Fibroblast of mammary gland (primary cell): ENCODE results near the gene NFKBIE.

ENCODE experiments used
- DNase-seq: peaks from one replicate; pipeline ENCODE4 v3.0.0-alpha.2; 2010; ENCODE audit warnings: low read depth
- H3K4me3 ChIP-seq: 2 replicates; pipeline ENCODE4 v1.5.1; 2011; ENCODE audit warnings: low read depth, mild to moderate bottlenecking, low read length, moderate library complexity; ENCODE audit not compliant: control insufficient read depth
- TF ChIP-seq, protein P1 (sequence below): conservative IDR thresholded peaks from 2 replicates; pipeline ENCODE4 v1.5.1; 2011; ENCODE audit warnings: low read depth, low read length, inconsistent platforms; ENCODE audit not compliant: control insufficient read depth, insufficient read depth

Gene NFKBIE

GRCh38 chr6:44249082-44249748 is 16.1 kb downstream of the NFKBIE start:
- H3K4me3 ChIP-seq = peak overlapping the region; percentile 100
- TF ChIP-seq, protein P1, sequence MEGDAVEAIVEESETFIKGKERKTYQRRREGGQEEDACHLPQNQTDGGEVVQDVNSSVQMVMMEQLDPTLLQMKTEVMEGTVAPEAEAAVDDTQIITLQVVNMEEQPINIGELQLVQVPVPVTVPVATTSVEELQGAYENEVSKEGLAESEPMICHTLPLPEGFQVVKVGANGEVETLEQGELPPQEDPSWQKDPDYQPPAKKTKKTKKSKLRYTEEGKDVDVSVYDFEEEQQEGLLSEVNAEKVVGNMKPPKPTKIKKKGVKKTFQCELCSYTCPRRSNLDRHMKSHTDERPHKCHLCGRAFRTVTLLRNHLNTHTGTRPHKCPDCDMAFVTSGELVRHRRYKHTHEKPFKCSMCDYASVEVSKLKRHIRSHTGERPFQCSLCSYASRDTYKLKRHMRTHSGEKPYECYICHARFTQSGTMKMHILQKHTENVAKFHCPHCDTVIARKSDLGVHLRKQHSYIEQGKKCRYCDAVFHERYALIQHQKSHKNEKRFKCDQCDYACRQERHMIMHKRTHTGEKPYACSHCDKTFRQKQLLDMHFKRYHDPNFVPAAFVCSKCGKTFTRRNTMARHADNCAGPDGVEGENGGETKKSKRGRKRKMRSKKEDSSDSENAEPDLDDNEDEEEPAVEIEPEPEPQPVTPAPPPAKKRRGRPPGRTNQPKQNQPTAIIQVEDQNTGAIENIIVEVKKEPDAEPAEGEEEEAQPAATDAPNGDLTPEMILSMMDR = no peak
- DNase-seq = no peak

GRCh38 chr6:44248579-44248978 is 16.8 kb downstream of the NFKBIE start:
- DNase-seq = no peak
- H3K4me3 ChIP-seq = peak overlapping the region; percentile 100
- TF ChIP-seq, protein P1 = no peak

GRCh38 chr6:44247338-44248302 is 17.7 kb downstream of the NFKBIE start:
- TF ChIP-seq, protein P1 = no peak
- H3K4me3 ChIP-seq = peak overlapping the region; percentile 100
- DNase-seq = peak; percentile 49

DNA sequence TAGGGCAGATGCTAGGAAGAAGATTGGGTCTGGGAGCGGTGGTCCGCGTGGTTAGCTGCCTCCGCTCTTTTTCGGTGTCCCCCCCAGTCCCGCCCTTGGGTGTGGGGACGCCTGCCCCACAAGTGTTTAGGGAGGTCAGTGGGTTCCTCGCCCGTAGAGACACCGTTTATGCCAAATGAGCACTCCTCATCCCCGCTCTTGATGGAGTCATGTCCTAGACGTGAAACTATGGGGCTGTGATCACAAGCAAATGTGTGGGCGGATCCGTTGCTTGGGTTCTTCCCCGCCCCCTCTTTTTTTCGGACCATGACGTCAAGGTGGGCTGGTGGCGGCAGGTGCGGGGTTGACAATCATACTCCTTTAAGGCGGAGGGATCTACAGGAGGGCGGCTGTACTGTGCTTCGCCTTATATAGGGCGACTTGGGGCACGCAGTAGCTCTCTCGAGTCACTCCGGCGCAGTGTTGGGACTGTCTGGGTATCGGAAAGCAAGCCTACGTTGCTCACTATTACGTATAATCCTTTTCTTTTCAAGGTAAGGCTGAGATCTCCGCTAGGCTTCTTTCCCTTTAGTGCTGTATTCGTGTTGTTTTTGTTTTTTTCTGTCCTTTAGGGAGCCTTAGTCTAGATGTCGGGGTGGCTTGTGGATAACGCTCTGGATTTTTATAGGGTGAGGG is 18.6 kb downstream of the NFKBIE start, which contains the start of gene HSP90AB1:
TSS of gene HSP90AB1 (plus strand) at position 439 of the 675 bp plus-strand sequence. CDS start 1,529 bp downstream, outside the sequence.
- peak within 1 kb of the TSS; percentile 100 for H3K4me3 ChIP-seq
- TF ChIP-seq, protein P1 = no peak
- DNase-seq = peak; percentile 97

DNA sequence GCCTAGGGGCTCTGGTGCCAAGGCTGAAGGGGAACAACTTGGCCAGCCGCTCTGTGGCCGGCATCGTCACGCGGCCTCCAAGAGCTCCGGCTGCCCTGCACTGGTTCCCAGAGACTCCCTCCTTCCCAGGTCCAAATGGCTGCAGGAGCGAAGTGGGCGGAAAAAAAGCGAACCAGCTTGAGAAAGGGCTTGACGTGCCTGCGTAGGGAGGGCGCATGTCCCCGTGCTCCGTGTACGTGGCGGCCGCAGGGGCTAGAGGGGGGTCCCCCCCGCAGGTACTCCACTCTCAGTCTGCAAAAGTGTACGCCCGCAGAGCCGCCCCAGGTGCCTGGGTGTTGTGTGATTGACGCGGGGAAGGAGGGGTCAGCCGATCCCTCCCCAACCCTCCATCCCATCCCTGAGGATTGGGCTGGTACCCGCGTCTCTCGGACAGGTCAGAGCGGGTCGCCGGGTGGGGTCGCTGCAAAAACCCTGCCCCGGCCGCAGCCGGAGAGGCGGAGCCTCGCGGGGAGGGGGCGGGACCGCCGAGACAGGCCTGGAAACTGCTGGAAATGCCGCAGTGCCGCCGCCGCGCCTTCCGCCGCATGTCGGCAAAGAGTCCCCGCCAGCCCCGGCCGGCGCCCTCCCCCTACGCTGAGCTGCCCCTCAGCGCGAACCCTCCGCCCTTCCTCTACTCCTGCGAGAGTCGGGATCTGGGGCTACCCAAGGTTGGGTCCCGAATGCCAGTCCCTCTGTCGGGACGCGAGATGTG is 19.3 kb downstream of the NFKBIE start:
- peak overlapping the region; percentile 100 for H3K4me3 ChIP-seq
- peak; percentile 71 for DNase-seq

More for the DNA sequence above, 19.3 kb downstream of the NFKBIE start:
- TF ChIP-seq, protein P1 = no peak
